GM18870 (cell line): ENCODE data around the gene CNDP1.
"Not testable (repeated sequence)": the region's sequence is repeated elsewhere in the genome, so short reads cannot be mapped to it uniquely, and the experiment has no call there.

Experiments
- ATAC-seq: cut with Tn5 transposase; IDR thresholded peaks from one replicate; pipeline ENCODE4 v1.9.1; 2021; ENCODE audit warnings: moderate library complexity; ENCODE audit not compliant: unreplicated experiment

Gene CNDP1

DNA sequence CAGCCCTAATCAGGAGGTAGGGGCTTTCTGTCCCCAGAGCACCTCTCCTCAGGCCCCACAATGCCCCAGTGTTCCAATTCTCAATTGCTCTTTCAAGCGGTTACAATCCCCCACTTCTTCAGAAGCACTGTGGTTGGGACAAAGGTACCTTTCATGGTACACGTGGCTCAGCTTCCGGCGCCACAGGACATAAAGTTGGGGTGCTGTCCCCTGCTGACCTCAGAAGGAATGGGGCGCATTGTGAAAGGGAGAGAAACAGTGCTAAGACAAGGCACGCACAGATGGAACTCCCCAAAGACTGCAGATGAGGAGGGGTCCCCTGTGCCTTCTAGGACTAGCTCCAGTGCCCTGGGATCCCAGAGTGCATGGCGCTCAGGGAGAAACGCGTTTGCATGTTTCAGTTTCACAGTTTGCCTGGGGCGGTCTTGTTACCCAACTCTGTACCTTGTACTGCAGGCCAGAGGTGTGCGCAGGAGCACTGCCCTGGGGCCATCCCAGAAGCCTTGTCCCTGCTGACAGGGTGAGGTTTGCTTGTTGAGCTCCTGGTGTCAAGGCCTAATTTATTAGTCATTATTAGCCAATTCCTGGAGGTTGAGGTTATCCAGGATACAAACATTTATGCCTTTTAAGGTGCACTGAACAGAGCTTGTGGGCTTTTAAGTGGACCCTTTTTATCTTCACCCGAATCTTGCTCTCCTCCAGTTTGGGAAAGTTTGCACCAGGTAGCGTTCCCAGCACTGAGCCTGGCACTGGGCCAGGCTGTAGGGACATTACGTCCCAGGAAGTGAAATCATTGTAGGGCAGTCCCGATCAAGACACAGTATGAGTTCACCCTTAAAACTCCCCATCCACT, 7.6 kb downstream of the CNDP1 start:
- no peak for ATAC-seq

GRCh38 chr18:74544898-74545297, 10.6 kb downstream of the CNDP1 start:
- no peak for ATAC-seq

DNA sequence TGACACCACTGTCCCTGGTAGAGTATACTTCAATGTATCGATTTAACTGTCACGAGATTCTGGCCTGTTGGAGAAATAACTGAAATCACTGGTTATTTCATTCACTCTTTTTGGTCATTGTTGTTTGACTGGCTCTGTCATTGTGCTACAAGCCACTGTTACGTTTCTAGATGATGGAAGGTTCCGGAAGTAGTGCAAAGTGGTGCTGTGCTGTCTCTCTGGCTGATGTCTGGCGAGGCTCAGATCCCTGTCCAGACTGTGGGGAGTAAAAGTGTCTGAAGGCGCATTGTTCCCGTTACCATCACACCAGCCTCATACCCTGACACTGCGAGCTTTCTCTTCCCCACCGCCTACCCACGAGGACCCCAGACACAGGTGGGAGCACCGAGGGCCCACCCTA, 11.7 kb downstream of the CNDP1 start:
- no peak for ATAC-seq

- no peak for ATAC-seq
These were observed 12.6 kb downstream of the CNDP1 start for GRCh38 chr18:74546751-74547530.

GRCh38 chr18:74547860-74548259, 13.6 kb downstream of the CNDP1 start:
- no peak for ATAC-seq

GRCh38 chr18:74549591-74550104, 15.3 kb downstream of the CNDP1 start:
- no peak for ATAC-seq

GRCh38 chr18:74550886-74551285, 16.6 kb downstream of the CNDP1 start:
- ATAC-seq, result no peak

DNA sequence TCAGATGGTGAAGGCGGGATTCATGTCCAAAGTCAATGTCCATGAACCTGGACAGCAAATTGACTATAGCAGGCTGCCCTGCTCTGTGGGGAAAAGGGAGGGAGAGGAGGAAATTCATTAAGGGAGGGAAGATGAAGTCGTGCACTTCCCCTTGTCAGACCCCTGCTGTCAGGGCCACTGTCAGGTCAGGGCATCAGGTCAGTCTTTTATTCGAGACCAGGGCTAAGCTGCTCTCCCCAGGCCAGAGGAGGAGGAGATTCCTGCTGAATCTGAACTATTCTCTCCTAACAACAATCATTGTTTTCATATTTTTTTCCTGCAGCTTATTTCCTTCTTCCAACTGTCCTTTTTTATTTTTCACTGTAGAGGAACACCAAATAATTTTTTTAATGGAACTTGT, 17.2 kb downstream of the CNDP1 start:
- ATAC-seq, result no peak

DNA sequence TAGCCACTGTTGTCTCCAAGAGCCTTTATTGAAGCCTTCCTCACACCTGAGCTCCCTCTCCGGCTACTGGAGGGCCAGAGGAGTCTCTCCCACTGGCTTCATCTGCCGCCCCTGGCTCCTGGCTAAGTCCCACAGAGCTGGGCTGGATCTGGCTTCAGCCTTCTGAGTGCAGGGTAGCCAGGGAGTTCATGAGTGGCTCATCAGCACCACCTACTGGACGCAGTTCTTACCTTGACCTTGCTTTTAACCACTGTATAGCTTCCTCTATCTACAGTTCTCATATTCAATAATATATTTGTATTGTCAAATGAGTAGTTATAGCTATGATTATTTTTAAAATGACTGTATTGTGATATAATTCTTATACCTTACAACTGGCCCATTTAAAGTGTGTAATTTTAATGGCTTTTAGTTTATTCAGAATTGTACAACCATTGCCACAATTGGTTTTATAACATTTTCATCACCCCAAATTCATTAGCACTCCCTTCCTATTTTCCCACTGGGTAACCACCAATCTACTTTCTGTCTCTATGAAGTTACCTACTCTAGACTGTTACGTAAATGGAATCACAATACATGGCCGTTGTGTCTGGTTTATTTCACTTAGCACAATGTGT, 17.7 kb downstream of the CNDP1 start:
- peak; percentile 99 for ATAC-seq

GRCh38 chr18:74556126-74556525, 21.8 kb downstream of the CNDP1 start:
- ATAC-seq, result no peak

DNA sequence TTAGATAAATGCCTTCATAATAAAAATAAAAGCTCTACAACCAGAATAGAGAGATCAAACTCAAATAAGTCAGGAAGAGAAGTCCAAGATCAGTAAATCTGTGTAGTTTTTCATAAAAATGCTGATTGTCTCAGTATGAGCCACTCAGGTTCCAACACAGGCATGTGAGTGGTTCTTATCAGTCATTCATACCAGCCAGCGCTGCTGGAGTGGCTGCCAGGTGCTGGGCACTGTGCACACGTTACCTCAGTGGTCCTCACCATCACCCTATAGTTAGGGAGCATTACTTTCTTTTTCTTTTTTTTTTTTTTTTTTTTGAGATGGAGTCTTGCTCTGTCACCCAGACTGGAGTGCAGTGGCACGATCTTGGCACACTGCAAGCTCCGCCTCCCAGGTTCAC, 23.8 kb downstream of the CNDP1 start:
- ATAC-seq, result no peak

DNA sequence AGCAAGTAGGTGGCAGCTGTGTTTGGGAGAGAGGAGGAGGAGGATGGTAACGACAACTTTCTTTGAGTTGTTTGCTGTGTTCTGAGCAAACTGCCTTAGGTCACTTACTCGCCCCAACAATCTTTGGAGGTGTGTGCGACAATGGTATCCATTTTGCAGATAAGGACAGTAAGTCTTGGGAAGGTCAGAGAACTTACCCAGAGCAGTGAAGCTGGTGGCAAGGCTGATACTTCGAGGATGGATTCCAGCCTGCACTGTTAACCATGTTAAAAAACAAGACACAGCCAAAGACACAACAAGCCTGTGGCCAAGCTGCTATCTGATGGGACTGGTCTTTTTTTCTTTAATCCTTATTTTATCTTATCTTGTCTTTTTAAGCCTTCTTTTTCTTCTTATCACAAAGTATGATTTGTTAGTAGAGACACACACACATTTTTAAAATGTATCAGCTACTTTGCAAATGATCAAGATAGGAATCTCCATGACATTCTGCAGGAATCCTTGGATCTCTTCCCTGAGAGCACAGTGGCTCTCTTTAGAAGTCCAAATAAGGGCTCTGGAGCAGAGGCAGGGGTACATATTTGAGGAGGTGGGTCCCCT, 27.9 kb downstream of the CNDP1 start:
- no peak for ATAC-seq

GRCh38 chr18:74562775-74563174, 28.5 kb downstream of the CNDP1 start:
- ATAC-seq, result no peak

DNA sequence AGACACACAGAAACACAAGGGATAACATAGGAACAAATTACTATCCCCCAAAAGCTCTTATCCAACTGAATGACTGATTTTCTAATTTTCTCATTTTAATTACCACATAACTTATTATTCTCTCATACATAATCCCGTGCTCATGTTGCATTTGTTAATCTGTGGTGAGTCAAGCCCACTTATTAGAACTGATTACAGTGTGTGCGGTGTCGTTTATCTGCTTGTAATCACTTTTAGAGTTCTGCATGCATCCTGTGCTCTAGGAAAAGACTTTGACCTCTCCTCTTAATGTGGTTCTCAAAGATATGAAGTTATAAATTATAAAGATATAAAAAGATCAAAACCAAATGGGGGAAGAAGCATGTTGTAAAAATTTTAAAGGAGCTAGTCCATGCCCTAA, 29.7 kb downstream of the CNDP1 start:
- ATAC-seq, result no peak

- ATAC-seq, result not testable (repeated sequence)
These were observed 30.9 kb downstream of the CNDP1 start for GRCh38 chr18:74565164-74565563.

DNA sequence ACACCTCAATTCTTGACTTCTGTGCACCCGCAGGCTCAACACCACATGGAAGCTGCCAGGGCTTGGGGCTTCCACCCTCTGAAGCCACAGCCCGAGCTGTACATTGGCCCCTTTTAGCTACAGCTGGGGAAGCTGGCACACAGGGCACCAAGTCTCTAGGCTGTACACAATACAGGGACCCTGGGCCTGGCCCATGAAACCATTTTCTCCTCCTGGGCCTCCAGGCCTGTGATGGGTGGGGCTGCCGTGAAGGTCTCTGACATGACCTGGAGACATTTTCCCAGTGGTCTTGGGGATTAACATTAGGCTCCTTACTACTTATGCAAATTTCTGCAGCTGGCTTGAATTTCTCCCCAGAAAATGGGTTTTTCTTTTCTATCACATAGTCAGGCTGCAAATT, 31.7 kb downstream of the CNDP1 start:
- not testable (repeated sequence) for ATAC-seq

DNA sequence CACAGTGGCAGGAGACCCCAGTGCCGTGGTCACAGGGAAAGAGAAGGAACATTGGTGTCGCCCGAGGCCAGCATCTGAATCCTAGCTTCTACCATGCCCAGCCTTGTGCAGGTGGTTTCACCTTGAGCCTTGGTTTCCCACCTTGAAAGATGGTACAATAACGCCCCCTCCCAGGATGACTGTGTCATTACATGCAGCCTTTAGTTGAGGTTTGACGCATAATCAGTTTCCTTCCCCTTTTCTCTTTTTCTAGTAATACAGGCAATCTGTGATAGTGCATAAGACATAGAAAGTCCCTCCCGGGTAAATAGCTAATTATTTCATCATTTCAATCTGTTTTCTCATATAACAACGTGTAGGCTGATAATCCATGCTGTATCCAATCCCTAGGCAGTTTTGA, 33.5 kb downstream of the CNDP1 start:
- no peak for ATAC-seq

GRCh38 chr18:74569401-74569800, 35.1 kb downstream of the CNDP1 start:
- no peak for ATAC-seq

DNA sequence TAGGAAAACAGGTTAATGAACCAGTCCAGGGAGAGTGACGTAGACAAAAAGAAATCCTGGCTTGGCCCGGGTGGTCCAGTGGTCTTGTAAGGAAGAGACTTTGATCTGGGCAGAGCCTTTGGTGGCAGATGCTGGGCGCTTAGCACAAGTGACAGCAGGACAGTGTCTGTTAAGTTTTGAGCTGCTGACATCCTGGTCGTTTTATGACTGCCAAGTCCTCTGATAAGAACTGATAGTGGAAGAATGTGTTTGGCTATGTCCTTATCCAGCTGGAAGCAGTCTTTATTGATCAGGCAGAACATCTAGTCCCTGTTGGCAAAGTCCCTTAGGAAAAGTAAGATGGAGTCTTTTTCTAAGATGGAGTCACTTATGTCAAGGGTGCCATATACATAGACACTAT, 36.0 kb downstream of the CNDP1 start:
- no peak for ATAC-seq

DNA sequence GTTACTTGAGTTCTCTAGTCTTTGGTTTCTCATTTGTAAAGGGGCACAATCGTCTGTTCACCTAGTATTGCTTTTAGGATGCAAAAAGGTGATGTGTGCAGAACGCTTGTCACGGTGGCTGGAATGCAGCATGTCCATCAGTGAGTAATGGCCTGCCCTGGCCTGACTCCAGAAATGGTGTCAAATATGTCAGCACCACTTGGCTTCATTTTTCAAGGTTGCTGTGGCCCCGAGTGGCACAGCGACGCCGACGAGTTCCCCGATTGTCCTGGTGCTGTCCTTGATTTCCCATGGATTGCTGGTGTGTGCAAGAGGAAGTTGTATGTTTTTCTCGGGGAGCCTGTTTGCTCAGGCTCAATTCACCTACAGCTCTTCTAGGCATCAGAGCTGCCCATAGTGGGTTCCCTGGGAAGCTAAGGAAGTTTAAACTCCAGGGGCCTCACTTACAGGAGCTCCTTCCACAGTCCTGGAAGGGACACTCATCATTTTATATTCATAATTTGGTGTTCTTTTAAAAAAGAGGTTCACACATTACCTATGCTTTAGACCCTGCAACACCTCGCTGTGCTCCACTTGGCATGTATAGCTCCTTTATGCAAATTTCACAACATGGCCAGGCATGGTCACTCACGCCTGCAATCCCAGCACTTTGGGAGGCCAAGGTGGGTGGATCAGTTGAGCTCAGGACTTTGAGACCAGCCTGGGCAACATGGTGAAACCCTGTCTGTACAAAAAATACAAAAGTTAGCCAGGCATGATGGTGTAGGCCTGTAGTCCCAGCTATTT, 37.8 kb downstream of the CNDP1 start:
- ATAC-seq, result no peak
